ENCODE data around the gene LACRT.
A peak's percentile ranks its signal among the peaks of the same experiment; 100 is the strongest.
"Not testable (repeated sequence)": the region's sequence is repeated elsewhere in the genome, so short reads cannot be mapped to it uniquely, and the experiment has no call there.

LACRT gene

DNA sequence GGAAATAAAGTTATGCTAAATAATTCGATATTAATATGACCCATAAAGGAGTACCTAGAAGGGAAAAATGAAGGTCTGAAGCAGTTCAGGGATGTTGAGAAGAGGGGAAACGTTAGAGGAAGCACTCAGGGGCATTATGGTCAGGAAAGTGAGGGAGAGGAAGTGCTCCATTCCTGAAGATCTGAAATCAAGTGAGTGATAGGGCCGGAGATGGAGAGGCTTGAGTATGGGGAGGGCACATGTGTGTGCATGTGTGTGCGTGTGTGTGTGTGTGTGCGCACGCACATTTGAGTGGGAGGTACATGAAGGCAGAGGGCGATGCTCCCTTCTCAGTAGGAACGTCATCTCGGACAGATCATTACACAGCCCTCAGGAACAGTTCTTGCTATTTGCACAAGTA, 18.3 kb upstream of the LACRT start:
- no peak overlapping the region for H3K27ac Mint-ChIP-seq
- DNase-seq (ENCODE audit: low spot score in 2 of 2) (no peak), ATAC-seq (no peak)
- no peaks in the 10 kb centered on the region for H3K4me1 Mint-ChIP-seq
- H3K9me3 Mint-ChIP-seq, result no peaks in the 10 kb centered on the region
- no peak overlapping the region for H3K4me3 Mint-ChIP-seq
- H3K36me3 Mint-ChIP-seq, result no peaks in the 10 kb centered on the region

DNA sequence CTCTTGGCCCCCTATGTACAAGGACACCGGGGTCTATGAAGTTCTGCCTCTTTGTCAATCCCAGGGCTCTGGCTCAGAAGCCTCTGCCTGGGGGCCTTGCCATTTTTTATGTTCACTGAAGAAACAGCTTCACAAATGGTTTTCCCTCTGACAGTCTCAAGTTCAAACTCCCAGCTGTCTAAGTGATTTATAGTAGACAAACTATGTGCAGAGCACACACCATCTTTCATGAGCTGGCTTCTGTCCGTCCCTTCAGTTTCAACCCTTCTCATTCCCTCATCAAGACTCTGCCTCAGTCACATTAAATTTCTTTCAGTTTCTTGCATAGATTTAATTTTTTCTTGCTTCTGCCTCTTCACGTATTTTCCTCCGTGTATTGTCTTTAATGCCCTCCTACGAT, 16.2 kb upstream of the LACRT start:
- H3K36me3 Mint-ChIP-seq, result no peaks in the 10 kb centered on the region
- no peak overlapping the region for H3K27ac Mint-ChIP-seq
- no peaks in the 10 kb centered on the region for H3K9me3 Mint-ChIP-seq
- no peak for ATAC-seq
- H3K4me3 Mint-ChIP-seq, result no peak overlapping the region
- no peak for DNase-seq (ENCODE audit: low spot score in 2 of 2)
- H3K4me1 Mint-ChIP-seq, result no peaks in the 10 kb centered on the region

DNA sequence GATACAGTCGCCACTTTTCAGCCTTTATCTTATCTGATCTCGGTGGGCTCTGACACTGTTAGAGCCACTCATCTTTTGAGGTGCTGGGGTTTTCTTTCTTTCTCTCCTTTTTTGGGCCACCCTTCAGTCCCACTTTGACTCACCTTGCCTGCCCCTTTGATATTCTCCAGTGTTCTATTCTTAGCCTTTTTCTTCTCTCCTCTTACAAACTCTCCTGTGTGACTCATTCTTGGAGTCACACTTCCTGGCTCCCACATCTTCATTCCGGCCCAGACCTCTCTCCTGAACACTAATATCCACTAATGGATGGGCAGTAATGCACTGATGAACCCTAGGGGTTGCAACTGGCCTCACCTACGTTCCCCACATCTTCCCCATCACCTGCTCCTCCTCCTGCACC, 15.7 kb upstream of the LACRT start:
- H3K9me3 Mint-ChIP-seq, result no peaks in the 10 kb centered on the region
- no peak for ATAC-seq

DNA sequence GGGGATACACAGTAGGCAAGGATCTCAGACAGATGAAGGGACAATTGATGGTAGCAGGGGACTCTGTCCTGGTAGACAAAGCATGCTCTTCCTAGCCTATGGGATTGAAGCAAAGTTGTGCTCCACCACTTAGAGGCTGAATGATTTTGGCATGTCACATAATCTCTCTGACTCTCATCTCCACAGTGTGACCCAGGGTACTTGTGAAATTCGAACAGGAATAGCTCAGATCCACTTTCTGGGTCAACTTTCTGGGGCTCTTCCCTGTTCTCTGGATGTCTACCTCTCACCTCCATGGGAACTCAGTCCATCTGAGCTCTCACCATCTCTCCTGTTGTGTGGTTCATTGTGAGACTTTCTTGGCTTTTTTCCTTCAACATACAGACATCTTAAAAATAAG, 15.1 kb upstream of the LACRT start:
- no peak for ATAC-seq
- Mint-ChIP-seq H3K27ac (no peak overlapping the region), H3K4me1 (no peaks in the 10 kb centered on the region), H3K9me3 (no peaks in the 10 kb centered on the region), H3K4me3 (no peak overlapping the region), H3K36me3 (no peaks in the 10 kb centered on the region)
- DNase-seq (ENCODE audit: low spot score in 2 of 2), result no peak

More for the DNA sequence above, 15.7 kb upstream of the LACRT start:
- Mint-ChIP-seq H3K4me1 (no peaks in the 10 kb centered on the region), H3K4me3 (no peak overlapping the region), H3K36me3 (no peaks in the 10 kb centered on the region), H3K27ac (no peak overlapping the region)
- no peak for DNase-seq (ENCODE audit: low spot score in 2 of 2)

DNA sequence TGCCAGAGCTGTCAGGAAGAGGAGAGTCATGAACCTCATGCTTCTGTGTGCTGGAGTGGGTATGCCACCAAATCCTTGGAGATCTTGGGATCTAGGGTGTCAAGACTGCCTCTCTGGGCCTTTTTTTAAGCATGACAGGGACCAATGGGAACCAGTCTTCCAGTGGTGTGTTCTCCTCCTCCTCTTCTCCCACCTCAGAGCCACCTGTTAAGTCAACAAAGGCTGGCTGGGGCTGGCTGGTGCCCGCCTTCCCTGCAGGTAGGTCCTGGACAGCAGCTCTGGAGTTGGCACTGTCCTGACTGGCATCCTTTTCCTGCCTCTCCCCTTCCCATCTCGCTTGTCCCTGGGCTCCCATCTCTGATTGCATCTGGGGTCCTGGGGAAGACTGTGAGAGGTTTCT, 13.6 kb upstream of the LACRT start, which contains the start of gene DCD:
Gene DCD (minus strand): TSS at position 101 of the 400 bp plus-strand sequence. CDS start 62 bp downstream, at position 39.
- Mint-ChIP-seq H3K36me3 (no peaks in the 10 kb centered on the region), H3K4me1 (no peaks in the 10 kb centered on the region), H3K9me3 (no peaks in the 10 kb centered on the region), H3K27ac (no peak within 1 kb of the TSS), H3K4me3 (no peak within 1 kb of the TSS)
- ATAC-seq (peak; percentile 16), DNase-seq (ENCODE audit: low spot score in 2 of 2) (no peak)

DNA sequence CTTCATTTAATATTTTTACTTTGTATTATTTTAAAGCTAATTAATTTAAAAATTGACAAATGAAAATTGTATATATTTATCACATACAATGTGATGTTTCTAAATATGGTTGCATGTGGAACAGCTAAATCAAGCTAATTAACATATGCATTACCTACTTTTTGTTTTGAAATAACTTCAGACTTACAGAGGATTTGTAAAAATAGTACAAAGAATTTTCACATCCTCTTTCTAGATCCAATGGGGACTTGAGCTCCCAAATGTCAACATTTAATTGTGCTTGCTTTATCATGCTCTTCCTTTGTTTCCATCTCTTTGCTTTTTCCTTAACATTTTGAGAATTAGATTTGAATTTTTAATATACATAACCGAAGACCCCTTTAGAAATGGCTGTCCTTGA, 6.9 kb upstream of the LACRT start:
- H3K36me3 Mint-ChIP-seq, result no peaks in the 10 kb centered on the region
- no peaks in the 10 kb centered on the region for H3K4me1 Mint-ChIP-seq
- no peak overlapping the region for H3K4me3 Mint-ChIP-seq
- H3K27ac Mint-ChIP-seq, result no peak overlapping the region
- no peak for DNase-seq (ENCODE audit: low spot score in 2 of 2)
- ATAC-seq, result no peak
- no peaks in the 10 kb centered on the region for H3K9me3 Mint-ChIP-seq

DNA sequence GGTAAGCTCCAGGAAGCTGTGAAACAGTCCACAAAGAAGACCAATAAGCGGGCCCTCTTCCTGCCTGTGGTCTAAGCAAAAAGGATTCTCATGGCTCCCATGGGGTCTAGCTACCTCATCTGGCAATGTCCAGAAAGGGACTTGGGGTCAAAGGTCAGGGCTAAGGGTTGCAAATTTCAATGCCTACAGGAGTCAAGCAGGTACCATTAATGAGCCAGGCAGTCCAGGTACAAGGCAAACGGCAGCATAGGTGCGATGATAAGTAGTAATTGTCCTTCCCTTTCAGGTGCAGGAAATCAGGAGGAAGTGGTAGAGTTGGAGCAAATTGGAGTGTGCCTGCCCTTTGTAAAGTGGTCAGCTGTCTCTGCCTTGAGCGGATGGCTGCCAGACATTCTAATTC, 6.4 kb upstream of the LACRT start:
- Mint-ChIP-seq H3K9me3 (no peaks in the 10 kb centered on the region), H3K27ac (no peak overlapping the region), H3K4me3 (no peak overlapping the region), H3K4me1 (no peaks in the 10 kb centered on the region), H3K36me3 (no peaks in the 10 kb centered on the region)
- DNase-seq (ENCODE audit: low spot score in 2 of 2) (no peak), ATAC-seq (no peak)

DNA sequence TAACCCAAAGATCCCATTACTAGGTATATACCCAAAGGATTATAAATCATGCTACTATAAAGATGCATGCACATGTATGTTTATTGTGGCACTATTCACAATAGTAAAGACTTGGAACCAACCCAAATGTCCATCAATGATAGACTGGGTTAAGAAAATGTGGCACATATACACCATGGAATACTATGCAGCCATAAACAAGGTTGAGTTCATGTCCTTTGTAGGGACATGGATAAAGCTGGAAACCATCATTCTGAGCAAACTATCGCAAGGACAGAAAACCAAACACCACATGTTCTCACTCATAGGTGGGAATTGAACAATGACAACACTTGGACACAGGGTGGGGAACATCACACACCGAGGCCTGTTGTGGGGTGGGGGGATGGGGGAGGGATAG, 4.4 kb upstream of the LACRT start:
- not testable (repeated sequence) for H3K27ac Mint-ChIP-seq; DNase-seq (ENCODE audit: low spot score in 2 of 2); H3K36me3 Mint-ChIP-seq; H3K4me1 Mint-ChIP-seq; H3K9me3 Mint-ChIP-seq; ATAC-seq; H3K4me3 Mint-ChIP-seq

DNA sequence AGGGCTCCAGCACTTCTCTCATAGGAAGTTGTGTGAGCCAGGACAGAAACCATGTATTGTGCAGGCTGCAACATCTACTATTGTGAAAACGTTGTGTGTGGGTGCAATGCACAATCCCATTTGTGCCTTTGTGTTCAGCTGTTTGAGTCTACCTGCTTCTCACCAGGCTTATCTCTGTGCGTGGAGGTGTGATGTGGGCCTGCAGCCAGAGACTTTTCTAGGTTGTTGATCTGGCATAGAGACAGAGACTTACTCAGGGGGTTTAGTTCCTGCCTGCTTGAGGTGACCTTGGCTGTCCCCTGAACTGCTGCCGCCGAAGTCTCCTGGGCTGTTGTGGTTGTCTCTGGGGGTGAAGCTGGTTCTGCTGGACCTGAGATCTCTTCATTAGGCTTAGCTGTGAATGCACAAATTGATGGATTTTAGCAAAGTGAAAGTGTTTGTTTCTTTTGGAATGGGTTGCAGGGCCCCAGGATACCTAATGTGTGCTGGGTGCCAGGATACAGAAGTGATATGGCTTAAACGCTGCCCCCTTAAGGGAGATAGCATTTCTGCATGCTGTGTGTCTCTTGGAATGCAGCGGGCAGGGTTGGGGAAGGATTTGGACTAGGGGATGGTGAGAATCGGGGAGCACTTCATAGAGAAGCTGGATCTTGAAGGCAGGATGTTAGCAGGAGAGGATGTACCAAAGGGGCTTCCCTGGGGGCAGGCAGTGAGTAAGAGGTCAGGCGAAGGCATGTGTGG, 2.5 kb downstream of the LACRT start:
- Mint-ChIP-seq H3K27ac (no peak overlapping the region), H3K4me3 (no peak overlapping the region), H3K4me1 (peaks cover 6% of the 10 kb centered on the region), H3K9me3 (peaks cover 4% of the 10 kb centered on the region), H3K36me3 (no peaks in the 10 kb centered on the region)
- ATAC-seq (no peak), DNase-seq (ENCODE audit: low spot score in 2 of 2) (no peak)

DNA sequence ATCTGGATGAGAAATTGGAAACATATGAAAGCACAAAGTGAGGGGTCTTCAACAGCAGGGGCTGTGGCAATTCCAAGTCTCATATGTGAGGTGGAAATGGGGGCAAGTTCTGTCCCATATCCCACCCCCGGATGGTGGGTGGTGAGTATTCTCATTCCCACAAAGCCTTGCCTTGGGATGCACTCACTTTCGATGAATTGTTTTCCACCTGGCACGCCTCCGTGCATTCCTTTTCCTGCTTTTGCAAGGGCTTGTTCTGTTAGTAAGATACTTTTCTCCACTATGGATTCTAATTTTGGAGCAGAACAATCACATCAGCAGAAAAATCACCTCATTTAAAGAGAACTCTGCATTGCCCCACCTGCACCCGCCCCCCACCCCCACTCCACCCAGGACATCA, 3.1 kb downstream of the LACRT start:
- no peak overlapping the region for H3K27ac Mint-ChIP-seq
- H3K9me3 Mint-ChIP-seq, result peaks cover 4% of the 10 kb centered on the region
- H3K4me3 Mint-ChIP-seq, result no peak overlapping the region
- ATAC-seq (no peak), DNase-seq (ENCODE audit: low spot score in 2 of 2) (no peak)
- no peaks in the 10 kb centered on the region for H3K36me3 Mint-ChIP-seq
- peaks cover 6% of the 10 kb centered on the region for H3K4me1 Mint-ChIP-seq

DNA sequence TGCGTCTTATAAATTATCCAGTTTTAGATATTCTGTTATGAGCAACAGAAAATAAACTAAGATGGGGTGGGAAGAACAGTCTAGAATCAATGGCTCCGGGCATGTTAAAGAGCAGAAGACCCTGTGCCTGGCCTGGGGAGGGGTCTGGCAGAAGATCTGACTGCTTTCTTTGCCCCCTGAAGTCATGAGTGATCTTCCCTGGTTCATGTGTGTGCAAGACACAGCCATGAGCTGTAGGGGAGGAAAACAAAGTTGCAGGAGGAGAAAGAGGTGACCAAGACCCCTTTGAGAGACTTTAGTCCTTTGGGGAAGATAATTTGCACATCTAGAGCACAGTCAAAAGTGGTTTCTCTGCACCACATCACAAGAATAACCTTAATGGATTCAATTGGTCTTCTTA, 4.8 kb downstream of the LACRT start:
- H3K27ac Mint-ChIP-seq, result no peak overlapping the region
- ATAC-seq, result no peak
- peaks cover 5% of the 10 kb centered on the region for H3K9me3 Mint-ChIP-seq
- H3K36me3 Mint-ChIP-seq, result no peaks in the 10 kb centered on the region
- no peak overlapping the region for H3K4me3 Mint-ChIP-seq
- DNase-seq (ENCODE audit: low spot score in 2 of 2), result no peak
- peaks cover 6% of the 10 kb centered on the region for H3K4me1 Mint-ChIP-seq

DNA sequence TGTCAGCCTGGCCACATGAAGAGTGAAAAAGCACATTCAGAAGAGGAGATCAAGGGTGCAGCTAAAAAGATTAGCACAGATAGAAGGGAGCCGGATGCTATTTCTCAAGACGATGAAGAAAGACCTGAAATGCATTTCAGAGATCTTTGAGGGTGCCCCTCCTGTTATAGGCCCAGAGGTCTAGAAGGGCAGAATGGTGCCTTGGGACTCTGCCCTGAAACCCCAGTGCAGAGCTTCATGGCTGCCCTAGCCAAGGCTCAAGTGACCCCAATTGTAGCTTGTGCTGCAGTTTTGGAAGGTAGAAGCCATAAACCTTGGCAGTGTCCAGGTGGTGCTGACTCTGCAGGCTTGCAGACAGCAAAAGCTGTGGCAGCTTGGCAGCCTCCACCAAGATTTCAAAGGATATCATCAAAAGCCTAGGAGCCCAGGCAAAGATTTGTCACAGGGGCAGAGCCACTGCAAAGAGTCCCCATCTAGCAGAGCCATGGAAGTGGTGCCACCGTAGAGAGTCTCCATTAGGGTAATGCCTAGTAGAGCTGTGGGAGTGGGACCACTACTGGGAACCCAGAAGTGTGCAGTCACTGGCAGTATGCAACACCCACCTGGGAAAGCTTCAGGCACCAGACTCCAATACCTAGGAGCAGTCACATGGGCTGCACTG, 6.4 kb downstream of the LACRT start:
- Mint-ChIP-seq H3K36me3 (no peaks in the 10 kb centered on the region), H3K9me3 (peaks cover 7% of the 10 kb centered on the region), H3K4me3 (no peak overlapping the region), H3K4me1 (peaks cover 6% of the 10 kb centered on the region), H3K27ac (no peak overlapping the region)
- ATAC-seq (no peak), DNase-seq (ENCODE audit: low spot score in 2 of 2) (no peak)

DNA sequence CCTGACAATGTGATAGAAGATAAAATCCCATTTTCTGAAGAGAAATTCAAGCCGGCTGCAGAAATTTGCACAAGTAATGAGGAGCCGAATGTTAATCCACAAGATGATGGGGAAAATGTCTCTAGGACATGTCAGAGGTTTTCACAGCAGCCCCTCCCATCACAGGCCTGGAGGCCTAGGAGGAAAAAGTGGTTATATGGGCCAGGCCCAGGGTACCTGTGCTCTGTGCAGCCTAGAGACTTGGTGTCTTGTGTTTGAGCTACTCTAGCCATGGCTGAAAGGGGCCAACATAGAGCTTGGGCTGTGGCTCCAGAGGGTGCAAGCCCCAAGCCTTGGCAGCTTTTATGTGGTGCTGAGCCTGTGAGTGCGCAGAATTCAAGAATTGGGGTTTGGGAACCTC, 7.4 kb downstream of the LACRT start:
- H3K27ac Mint-ChIP-seq, result no peak overlapping the region

DNA sequence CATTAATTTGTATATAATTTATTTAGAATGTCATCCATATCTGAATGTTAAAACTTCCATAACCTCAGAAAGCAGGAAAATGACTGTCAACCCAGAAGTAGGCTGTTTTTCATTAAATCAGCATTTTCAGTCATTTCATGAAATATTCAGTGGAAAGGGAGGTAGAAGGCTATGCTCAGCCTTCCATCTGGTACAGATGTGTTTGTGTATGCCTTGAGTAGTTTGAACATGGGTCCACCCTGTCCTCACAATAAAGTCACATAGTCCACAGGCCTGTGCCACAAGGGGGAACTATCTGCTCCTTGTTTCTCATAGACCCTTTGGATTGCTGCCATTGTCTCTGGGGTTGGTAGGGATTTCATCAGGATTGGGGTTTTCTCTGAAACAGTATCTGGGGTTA, 9.1 kb downstream of the LACRT start:
- Mint-ChIP-seq H3K27ac (no peak overlapping the region), H3K4me1 (no peaks in the 10 kb centered on the region), H3K36me3 (no peaks in the 10 kb centered on the region), H3K9me3 (peaks cover 7% of the 10 kb centered on the region), H3K4me3 (no peak overlapping the region)
- DNase-seq (ENCODE audit: low spot score in 2 of 2) (no peak), ATAC-seq (no peak)

More for the DNA sequence above, 7.4 kb downstream of the LACRT start:
- H3K4me1 Mint-ChIP-seq, result peaks cover 3% of the 10 kb centered on the region
- DNase-seq (ENCODE audit: low spot score in 2 of 2), result no peak
- no peaks in the 10 kb centered on the region for H3K36me3 Mint-ChIP-seq
- H3K9me3 Mint-ChIP-seq, result peaks cover 7% of the 10 kb centered on the region
- no peak for ATAC-seq
- H3K4me3 Mint-ChIP-seq, result no peak overlapping the region

DNA sequence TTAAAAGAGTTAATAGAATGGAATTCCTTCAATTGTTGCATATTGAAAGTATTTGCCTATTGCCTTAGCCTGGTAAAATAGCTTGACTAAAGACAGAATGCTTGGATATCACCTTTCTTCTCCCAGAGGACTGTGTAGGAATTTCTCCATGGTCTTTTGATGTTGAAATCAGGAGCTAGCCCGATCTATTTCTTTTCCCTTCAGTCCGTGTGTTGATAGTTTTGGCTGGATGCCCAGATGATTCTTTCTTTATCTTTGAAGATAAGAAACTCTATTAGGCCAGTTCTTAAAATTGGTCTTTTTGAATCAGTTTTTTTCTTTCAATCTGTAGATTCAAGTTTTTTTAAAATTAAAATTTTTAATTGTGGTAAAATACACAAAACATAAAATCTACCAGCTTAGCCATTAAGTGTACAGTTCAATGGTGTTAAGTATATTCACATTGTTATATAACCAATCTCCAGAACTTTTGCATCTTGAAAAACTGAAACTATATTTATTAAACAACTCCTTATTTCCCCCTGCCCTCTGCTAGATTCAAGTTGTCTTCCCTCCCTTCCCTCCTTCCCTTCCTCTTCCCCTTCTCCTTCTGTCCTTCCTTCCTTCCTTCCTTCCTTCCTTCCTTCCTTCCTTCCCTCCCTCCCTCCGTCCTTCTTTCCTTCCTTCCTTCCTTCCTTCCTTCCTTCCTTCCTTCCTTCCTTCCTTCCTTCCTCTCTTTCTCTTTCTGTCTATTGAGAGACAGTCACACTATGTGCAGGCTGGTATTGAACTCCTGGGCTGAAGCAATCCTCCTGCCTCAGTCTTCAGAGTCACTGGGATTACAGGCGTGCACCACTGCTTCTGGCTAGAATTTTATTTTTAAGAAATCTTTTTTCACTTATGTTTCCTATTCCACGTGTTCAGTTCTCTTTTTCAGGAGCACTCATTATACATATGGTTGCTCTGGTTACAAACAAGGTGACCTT, 10.1 kb downstream of the LACRT start:
- H3K27ac Mint-ChIP-seq, result no peak overlapping the region
- no peak overlapping the region for H3K4me3 Mint-ChIP-seq
- H3K9me3 Mint-ChIP-seq, result peaks cover 7% of the 10 kb centered on the region

More for the DNA sequence above, 10.1 kb downstream of the LACRT start:
- DNase-seq (ENCODE audit: low spot score in 2 of 2) (no peak), ATAC-seq (no peak)
- H3K36me3 Mint-ChIP-seq, result no peaks in the 10 kb centered on the region
- H3K4me1 Mint-ChIP-seq, result no peaks in the 10 kb centered on the region
